Measurements from ENCODE around the gene MRPL38. TPM values are rescaled to one million over a fixed set of nuclear protein-coding genes. Genes with fewer than 3 reads are reported as not detected.

The MRPL38 gene
- total RNA-seq, 1 donor from 2014 or later: 111 TPM

DNA sequence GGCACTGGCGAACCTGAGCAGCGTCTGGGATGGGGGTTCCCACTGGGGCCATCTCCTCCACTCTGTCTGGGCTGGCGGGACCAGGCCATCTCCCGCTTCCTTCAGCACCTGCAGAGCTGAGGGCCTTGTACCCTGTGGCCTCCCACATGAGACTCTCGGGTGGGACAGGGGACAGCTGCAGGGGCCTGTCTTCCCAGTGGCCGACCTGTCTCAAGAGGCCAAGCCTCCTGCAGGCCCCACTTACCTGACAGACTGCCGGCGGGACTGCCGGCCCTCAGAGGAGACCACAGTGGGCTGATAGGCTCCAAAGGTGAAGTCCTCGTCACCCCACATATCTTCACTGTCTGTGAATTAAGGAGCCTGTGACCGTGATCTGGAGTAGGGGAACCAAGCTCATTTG is 20.4 kb upstream of the MRPL38 start:
- Mint-ChIP-seq H3K36me3 (ENCODE audit: low read depth) (no peaks in the 10 kb centered on the region), H3K27me3 (ENCODE audit: low read depth) (no peaks in the 10 kb centered on the region), H3K4me1 (no peaks in the 10 kb centered on the region), H3K4me3 (no peak overlapping the region), H3K9me3 (no peaks in the 10 kb centered on the region), H3K27ac (ENCODE audit: unreplicated experiment) (no peak overlapping the region)
- no peak for DNase-seq (ENCODE audit: low read depth, low spot score)
- TF ChIP-seq, protein P1, sequence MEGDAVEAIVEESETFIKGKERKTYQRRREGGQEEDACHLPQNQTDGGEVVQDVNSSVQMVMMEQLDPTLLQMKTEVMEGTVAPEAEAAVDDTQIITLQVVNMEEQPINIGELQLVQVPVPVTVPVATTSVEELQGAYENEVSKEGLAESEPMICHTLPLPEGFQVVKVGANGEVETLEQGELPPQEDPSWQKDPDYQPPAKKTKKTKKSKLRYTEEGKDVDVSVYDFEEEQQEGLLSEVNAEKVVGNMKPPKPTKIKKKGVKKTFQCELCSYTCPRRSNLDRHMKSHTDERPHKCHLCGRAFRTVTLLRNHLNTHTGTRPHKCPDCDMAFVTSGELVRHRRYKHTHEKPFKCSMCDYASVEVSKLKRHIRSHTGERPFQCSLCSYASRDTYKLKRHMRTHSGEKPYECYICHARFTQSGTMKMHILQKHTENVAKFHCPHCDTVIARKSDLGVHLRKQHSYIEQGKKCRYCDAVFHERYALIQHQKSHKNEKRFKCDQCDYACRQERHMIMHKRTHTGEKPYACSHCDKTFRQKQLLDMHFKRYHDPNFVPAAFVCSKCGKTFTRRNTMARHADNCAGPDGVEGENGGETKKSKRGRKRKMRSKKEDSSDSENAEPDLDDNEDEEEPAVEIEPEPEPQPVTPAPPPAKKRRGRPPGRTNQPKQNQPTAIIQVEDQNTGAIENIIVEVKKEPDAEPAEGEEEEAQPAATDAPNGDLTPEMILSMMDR (conservative IDR thresholded peaks at IDR 0.05): no peak

DNA sequence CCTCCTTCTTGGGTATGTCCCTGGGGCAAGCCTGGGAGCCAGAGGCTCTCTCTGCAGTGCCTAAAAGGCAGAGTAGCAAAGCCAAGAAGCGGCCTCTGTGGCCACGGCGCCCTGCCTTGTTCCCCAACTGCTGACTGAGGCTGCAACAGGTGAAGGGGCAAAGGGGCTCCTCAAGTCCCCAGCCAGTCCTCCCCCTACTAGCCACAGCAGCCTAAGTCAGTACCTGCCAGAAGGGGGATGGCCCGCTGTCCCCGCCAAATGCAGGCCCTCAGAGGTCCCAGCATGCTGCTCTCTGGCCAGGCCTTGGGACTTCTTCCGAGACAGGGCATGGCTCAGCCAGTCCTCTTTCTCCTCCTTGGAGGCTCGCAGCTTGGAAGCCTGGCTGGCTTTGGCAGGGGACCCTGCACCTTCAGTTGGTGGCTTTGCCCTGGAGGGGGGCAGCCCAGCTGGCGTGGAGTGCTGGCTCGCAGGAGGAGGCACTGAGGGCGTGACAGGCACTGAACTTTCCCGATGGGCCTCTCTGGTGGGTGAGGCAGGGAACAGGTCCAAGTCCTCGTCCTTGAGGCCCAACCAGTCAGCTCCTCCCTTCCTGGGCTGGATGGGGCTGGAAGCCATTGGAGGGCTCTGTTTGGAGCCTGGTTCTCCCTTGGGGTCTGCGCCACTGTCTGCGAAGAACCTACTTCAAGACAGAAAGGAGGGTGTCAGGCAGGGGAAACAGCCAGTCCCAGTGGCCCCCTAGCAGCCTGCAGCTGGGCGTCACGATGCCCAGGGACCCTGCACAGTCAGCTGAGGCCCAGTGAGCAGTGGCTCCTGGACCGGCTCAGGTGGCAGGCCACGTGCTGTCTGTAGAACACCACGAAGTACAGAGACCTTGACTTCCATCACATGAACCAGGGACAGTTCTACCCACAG is 18.5 kb upstream of the MRPL38 start:
- Mint-ChIP-seq H3K36me3 (ENCODE audit: low read depth) (no peaks in the 10 kb centered on the region), H3K9me3 (no peaks in the 10 kb centered on the region), H3K4me1 (no peaks in the 10 kb centered on the region), H3K27me3 (ENCODE audit: low read depth) (no peaks in the 10 kb centered on the region), H3K4me3 (no peak overlapping the region), H3K27ac (ENCODE audit: unreplicated experiment) (peak overlapping the region; percentile 57)
- TF ChIP-seq, protein P1 (conservative IDR thresholded peaks at IDR 0.05): no peak
- no peak for DNase-seq (ENCODE audit: low read depth, low spot score)

DNA sequence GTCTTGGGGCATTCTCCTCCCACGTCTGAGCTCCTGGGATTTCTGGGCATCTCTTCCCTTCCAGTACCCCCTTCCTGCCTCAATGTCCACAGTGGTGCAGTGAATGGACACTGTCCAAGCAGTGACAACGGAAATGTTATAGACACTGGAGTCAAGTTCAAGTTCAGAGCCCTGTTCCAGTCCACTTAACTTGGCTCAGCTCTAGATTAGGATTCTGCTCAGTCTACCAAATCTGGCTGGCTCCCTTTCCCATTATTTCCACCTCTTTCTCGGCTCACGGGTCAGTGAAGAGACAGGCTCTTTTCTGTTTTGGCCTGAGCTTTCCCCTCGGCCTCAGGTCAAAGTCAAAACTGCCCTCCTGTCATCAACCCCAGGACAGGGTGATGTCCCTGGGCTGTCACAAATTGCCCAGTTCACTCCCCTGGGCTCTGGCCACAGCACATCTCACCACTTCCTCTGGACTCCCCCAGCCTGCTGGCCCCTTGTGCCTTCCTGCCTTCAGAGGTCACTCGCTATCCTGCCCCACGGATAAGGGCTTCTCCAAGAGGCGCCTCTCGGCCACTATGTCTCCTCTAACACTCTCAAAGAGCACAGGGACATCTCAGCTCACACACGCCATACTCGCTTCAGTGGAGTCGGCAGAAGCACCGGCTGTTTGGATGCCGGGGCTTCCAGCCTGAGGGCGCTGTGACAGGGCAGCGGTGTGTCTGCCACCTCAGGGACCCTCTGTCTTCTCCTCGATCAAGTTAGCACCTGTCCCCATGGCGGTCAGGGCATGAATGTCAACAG is 17.7 kb upstream of the MRPL38 start:
- H3K27ac Mint-ChIP-seq (ENCODE audit: unreplicated experiment): peak overlapping the region; percentile 75
- no peak for DNase-seq (ENCODE audit: low read depth, low spot score)
- H3K4me3 Mint-ChIP-seq: no peak overlapping the region
- no peaks in the 10 kb centered on the region for H3K9me3 Mint-ChIP-seq
- no peaks in the 10 kb centered on the region for H3K4me1 Mint-ChIP-seq
- TF ChIP-seq, protein P1 (conservative IDR thresholded peaks at IDR 0.05): no peak
- no peaks in the 10 kb centered on the region for H3K36me3 Mint-ChIP-seq (ENCODE audit: low read depth)
- no peaks in the 10 kb centered on the region for H3K27me3 Mint-ChIP-seq (ENCODE audit: low read depth)

DNA sequence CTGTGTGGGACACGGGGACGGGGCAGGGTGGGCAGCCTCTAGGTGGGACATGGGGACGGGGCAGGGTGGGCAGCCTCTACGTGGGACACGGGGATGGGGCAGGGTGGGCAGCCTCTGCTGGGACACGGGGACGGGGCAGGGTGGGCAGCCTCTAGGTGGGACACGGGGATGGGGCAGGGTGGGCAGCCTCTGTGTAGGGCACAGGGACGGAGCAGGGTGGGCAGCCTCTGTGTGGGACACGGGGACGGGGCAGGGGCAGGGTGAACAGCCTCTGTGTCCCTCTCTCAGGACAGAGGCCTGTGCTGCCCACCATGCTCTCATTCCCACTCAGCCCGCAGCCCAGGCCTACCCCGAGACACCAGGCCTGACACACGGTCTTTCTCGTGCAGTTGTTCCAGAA is 16.9 kb upstream of the MRPL38 start:
- Mint-ChIP-seq H3K36me3 (ENCODE audit: low read depth) (peaks cover 2% of the 10 kb centered on the region), H3K27ac (ENCODE audit: unreplicated experiment) (no peak overlapping the region), H3K4me1 (no peaks in the 10 kb centered on the region), H3K9me3 (no peaks in the 10 kb centered on the region), H3K27me3 (ENCODE audit: low read depth) (no peaks in the 10 kb centered on the region), H3K4me3 (no peak overlapping the region)
- TF ChIP-seq, protein P1 (conservative IDR thresholded peaks at IDR 0.05): no peak
- no peak for DNase-seq (ENCODE audit: low read depth, low spot score)

DNA sequence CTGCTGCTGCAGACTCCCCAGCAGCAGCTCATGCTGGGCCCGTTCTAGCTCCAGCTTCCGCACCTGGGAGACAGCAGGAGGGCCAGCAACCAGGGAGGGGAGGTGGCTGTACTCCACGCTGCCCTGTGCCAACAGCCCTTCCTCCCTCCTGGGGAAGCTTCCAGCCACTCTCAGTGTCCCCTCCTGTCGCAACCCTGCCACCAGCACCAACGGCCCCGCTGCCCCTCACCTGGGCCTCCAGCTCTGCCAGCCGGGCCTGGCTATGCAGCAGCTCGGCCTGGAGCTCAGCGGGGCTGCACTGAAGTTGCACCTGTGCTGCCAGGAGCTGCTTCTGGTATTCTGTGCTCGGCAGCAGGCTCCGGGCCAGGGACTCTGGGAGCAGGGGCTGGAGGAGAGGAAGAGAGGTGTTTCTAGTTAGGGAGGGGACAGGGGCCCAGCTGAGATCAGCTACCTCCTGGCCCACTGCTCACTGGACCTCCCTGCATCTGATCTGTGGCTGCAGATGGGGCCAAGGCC is 15.4 kb upstream of the MRPL38 start:
- DNase-seq (ENCODE audit: low read depth, low spot score): no peak
- TF ChIP-seq, protein P1 (conservative IDR thresholded peaks at IDR 0.05): no peak
- Mint-ChIP-seq H3K27me3 (ENCODE audit: low read depth) (no peaks in the 10 kb centered on the region), H3K4me3 (no peak overlapping the region), H3K9me3 (no peaks in the 10 kb centered on the region), H3K36me3 (ENCODE audit: low read depth) (peaks cover 2% of the 10 kb centered on the region), H3K27ac (ENCODE audit: unreplicated experiment) (no peak overlapping the region), H3K4me1 (no peaks in the 10 kb centered on the region)
